Measurements from ENCODE around the gene PIGV.

GRCh38 chr1:26788515-26788785 is 700 bp downstream of the PIGV start:
- TF ChIP-seq, protein P1, sequence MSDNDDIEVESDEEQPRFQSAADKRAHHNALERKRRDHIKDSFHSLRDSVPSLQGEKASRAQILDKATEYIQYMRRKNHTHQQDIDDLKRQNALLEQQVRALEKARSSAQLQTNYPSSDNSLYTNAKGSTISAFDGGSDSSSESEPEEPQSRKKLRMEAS (IDR thresholded peaks at IDR 0.05; ENCODE audit: low read depth, low read length), result no peak
- TF ChIP-seq, protein P2, sequence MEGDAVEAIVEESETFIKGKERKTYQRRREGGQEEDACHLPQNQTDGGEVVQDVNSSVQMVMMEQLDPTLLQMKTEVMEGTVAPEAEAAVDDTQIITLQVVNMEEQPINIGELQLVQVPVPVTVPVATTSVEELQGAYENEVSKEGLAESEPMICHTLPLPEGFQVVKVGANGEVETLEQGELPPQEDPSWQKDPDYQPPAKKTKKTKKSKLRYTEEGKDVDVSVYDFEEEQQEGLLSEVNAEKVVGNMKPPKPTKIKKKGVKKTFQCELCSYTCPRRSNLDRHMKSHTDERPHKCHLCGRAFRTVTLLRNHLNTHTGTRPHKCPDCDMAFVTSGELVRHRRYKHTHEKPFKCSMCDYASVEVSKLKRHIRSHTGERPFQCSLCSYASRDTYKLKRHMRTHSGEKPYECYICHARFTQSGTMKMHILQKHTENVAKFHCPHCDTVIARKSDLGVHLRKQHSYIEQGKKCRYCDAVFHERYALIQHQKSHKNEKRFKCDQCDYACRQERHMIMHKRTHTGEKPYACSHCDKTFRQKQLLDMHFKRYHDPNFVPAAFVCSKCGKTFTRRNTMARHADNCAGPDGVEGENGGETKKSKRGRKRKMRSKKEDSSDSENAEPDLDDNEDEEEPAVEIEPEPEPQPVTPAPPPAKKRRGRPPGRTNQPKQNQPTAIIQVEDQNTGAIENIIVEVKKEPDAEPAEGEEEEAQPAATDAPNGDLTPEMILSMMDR (IDR thresholded peaks at IDR 0.05; ENCODE audit: low read depth, low read length), result no peak
